ENCODE measurements around the gene XYLT1.

DNA sequence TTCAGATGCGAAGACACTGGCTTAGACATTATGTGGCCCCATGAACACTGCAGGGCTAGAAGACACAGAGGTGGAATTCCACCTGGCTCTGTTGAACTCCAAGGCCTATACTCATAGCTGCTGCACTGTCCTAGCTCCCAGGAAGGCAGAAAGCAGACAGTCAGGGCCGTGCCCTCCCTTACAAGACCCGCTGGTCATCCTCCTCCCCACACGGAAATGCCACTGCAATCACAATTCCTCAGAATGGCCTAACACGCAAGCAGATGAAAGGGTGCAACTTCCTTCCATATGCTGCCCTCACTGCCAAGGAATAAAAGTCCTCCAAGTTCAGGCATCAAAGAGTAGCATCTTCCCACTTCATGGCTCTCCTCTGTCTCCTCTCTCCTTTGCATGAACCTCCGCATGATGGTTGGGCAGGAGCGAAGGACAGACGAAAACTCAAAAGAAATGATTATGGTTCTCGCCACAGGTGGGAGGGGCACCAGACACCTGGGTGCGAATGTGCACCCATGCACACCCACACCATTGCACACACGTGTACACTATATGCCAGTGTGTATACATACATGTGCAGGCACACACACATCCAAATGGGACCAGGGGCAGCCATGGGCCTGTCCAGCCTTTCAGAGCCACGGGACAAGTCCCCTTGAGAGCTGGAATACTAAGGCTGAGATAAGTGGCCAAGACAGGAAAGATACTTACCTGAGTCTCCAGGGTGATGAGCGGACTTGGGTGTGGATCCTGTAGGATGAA is 113.3 kb downstream of the XYLT1 start:
- TF ChIP-seq SMC3 (conservative IDR thresholded peaks at IDR 0.05; ENCODE audit: poor library complexity) (no peak), EZH2 (IDR thresholded peaks at IDR 0.05; ENCODE audit: borderline replicate concordance, insufficient read depth, low read length, poor library complexity, severe bottlenecking) (no peak)
